Fibroblast of skin of left biceps (primary cell): ENCODE measurements around the gene PSMA7.

Source experiments
- DNase-seq, 2 experiments: peaks; one replicate each; pipeline ENCODE4 v3.0.0-alpha.2; 2013; ENCODE audit warnings: low read depth in 2 of 2

The PSMA7 gene

DNA sequence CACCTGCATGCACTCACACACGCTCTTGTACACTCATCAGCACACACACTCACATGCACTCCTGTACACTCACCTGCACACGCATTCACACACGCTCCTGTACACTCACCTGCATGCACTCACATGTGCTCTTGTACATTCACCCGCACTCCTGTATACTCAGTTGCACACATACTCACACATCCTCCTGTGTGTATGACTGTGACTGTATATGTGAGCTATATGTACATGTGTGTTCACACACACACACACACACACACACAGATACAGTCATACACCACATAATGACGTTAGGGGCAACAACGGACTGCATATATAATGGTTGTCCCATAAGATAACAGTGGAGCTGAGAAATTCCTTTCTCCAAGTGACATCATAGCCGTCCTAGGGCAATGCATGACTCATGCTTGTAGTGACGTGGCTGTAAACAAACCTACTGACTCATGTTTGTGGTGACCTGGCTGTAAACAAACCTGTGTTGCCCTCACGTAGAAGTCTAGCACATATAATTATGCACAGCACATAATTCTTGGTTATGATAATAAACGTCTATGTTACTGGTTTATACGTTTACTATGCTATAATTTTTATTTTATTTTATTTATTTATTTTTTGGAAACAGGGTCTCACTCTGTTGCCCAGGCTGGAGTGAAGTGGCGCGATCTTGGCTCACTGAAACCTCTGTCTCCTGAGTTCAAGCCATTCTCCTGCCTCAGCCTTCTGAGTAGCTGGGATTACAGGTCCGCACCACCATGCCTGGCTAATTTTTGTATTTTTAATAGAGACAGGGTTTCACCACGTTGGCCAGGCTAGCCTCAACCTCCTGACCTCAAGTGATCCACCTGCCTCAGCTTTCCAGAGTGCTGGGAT lies 54.7 kb downstream of the PSMA7 start:
- DNase-seq: no peak

DNA sequence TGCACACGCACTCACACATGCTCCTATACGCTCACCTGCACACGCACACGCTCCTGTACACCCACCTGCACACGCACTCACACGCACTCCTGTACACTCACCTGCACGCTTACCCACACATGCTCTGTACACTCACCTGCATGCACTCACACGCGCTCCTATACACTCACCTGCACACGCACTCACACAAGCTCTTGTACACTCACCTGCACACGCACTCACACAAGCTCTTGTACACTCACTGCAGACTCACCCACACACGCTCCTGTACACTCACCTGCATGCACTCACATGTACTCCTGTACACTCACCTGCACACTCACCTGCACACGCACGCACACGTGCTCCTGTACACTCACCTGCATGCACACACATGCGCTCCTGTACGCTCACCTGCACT lies 55.6 kb downstream of the PSMA7 start:
- no peak for DNase-seq

DNA sequence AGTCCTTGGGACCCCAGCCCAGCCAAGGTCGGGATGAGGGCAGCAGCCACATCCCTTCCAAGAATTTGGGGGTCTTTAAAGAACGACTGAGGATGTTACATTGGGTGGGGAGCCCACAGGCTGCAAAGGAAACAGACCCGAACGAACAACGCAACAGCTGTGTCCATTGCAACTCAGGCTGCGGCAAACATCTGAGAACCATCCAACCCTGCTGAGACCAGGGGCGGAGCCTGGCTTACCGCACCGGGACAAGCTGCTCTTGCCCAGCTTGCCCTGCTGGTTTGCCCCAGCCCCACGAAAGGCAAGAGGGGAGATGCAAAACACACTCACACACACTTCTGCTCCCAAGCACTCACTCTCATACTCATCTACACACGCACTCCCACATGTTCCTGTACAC lies 56.0 kb downstream of the PSMA7 start:
- no peak for DNase-seq
